ENCODE data around the gene NDUFS5.

DNA sequence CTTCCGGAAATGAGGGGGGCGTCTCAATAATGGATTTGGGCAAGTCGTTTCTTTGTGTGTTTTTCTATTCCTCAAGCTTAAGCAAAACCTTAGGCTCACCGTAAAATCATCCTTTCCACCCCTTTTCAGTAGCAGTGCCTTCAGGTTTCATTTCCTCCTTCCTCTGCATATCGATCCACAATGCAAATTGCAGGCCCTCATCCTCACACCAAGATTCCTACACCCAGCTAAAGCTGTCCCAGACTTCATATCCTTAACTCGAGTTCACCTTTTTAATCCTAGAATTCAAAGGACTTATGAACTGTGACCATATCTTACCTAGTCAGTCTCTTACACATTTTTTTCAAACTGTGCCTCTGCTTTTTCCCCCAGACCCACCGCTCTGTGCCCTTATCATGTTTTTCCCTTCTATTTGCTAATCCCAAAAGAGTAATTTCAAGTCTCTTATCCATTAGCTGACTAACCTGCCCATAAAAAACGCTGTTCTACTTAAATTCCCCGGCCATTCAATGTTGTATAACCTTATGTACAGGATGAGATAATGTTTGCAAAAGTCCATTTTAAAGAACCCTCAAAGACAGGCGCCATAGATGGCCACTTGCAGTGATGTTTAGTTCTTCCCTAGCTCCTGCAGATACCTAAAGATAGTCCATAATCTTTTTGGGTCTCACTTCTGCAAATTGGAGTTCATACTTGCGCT, 33.6 kb upstream of the NDUFS5 start:
- TF ChIP-seq PATZ1 (CRISPR knock-in tag; IDR thresholded peaks at IDR 0.05; ENCODE audit: borderline replicate concordance) (no peak), ISL1 (CRISPR knock-in tag; IDR thresholded peaks at IDR 0.05) (no peak), ZFP3 (CRISPR knock-in tag; IDR thresholded peaks at IDR 0.05) (no peak), OSR1 (CRISPR knock-in tag; IDR thresholded peaks at IDR 0.05) (no peak)
- TF ChIP-seq, protein P1, sequence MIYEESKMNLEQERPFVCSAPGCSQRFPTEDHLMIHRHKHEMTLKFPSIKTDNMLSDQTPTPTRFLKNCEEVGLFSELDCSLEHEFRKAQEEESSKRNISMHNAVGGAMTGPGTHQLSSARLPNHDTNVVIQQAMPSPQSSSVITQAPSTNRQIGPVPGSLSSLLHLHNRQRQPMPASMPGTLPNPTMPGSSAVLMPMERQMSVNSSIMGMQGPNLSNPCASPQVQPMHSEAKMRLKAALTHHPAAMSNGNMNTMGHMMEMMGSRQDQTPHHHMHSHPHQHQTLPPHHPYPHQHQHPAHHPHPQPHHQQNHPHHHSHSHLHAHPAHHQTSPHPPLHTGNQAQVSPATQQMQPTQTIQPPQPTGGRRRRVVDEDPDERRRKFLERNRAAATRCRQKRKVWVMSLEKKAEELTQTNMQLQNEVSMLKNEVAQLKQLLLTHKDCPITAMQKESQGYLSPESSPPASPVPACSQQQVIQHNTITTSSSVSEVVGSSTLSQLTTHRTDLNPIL (CRISPR knock-in tag; IDR thresholded peaks at IDR 0.05; ENCODE audit: low read depth) = no peak

Data from SK-N-SH treated with all-trans-retinoic acid at 6 μM for 48 hours (cell line).